NB4 (cell line): ENCODE measurements around the gene OTUD3.

Experiments
- MYC ChIP-seq: IDR thresholded peaks from 2 replicates; pipeline ENCODE4 v1.6.1; 2011; ENCODE audit warnings: low read depth, low read length
- POLR2A ChIP-seq: IDR thresholded peaks from 2 replicates; pipeline ENCODE4 v1.6.1; 2011; ENCODE audit warnings: mild to moderate bottlenecking; ENCODE audit not compliant: insufficient read length; ENCODE audit errors: extremely low read depth
- TF ChIP-seq, protein P1 (sequence below): IDR thresholded peaks from one replicate; pipeline ENCODE4 v1.5.1; 2012; ENCODE audit warnings: low read depth, low read length
- TF ChIP-seq, protein P2 (sequence below): IDR thresholded peaks from 2 replicates; pipeline ENCODE4 v1.6.1; 2011; ENCODE audit warnings: low read depth, low read length

- TF ChIP-seq POLR2A (no peak), MYC (no peak)
- TF ChIP-seq, protein P1, sequence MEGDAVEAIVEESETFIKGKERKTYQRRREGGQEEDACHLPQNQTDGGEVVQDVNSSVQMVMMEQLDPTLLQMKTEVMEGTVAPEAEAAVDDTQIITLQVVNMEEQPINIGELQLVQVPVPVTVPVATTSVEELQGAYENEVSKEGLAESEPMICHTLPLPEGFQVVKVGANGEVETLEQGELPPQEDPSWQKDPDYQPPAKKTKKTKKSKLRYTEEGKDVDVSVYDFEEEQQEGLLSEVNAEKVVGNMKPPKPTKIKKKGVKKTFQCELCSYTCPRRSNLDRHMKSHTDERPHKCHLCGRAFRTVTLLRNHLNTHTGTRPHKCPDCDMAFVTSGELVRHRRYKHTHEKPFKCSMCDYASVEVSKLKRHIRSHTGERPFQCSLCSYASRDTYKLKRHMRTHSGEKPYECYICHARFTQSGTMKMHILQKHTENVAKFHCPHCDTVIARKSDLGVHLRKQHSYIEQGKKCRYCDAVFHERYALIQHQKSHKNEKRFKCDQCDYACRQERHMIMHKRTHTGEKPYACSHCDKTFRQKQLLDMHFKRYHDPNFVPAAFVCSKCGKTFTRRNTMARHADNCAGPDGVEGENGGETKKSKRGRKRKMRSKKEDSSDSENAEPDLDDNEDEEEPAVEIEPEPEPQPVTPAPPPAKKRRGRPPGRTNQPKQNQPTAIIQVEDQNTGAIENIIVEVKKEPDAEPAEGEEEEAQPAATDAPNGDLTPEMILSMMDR, result no peak
- TF ChIP-seq, protein P2, sequence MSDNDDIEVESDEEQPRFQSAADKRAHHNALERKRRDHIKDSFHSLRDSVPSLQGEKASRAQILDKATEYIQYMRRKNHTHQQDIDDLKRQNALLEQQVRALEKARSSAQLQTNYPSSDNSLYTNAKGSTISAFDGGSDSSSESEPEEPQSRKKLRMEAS, result no peak
These were observed 9.9 kb downstream of the OTUD3 start for GRCh38 chr1:19892129-19892528.
